HG02852 (cell line): ENCODE measurements around the gene FGFR1OP2.
"Not testable (repeated sequence)": the region's sequence is repeated elsewhere in the genome, so short reads cannot be mapped to it uniquely, and the experiment has no call there.

Experiments
- ATAC-seq: cut with Tn5 transposase; IDR thresholded peaks from one replicate; pipeline ENCODE4 v1.9.1; 2021; ENCODE audit warnings: mild to moderate bottlenecking, moderate library complexity; ENCODE audit not compliant: unreplicated experiment

Gene FGFR1OP2

GRCh38 chr12:26940516-26941214, 2.4 kb downstream of the FGFR1OP2 start:
- no peak for ATAC-seq

- ATAC-seq: no peak
Measured at GRCh38 chr12:26941215-26941594, 2.9 kb downstream of the FGFR1OP2 start.

DNA sequence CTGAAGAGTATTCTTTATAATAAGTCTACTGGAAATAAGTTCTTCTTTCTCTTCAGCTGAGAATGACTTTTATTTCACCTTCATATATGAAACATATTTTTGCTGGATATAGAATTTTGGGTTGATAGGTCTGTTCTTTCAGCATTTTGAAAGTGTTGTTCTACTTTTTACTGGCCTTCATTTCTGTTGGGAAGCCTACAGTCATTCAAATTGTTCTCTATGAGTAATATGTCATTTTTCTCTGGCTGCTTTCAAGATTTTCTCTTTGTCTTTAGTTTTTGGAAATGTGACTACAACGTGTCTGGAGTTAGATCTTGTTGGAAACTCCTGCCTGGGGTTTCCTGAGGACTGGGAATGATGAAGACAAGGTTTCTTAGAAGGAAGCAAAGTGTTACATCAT, 10.0 kb downstream of the FGFR1OP2 start:
- no peak for ATAC-seq

- ATAC-seq: no peak
Measured at GRCh38 chr12:26953447-26953846, 15.2 kb downstream of the FGFR1OP2 start.

GRCh38 chr12:26954027-26954426, 15.8 kb downstream of the FGFR1OP2 start:
- ATAC-seq: no peak

DNA sequence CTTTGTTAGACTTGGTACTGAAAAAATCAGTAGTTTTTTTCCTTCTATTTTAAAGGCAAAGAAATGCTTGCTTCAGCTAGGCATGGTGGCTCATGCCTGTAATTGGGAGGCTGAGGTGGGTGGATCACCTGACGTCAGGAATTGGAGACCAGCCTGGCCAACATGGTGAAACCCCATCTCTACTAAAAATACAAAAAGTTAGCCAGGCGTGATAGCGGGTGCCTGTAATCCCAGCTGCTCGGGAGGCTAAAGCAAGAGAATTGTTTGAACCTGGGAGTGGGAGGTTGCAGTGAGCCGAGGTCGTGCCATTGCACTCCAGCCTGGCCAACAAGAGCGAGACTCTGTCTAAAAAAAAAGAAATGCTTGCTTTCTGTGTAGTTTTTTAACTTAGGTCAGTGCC, 23.1 kb downstream of the FGFR1OP2 start:
- not testable (repeated sequence) for ATAC-seq

GRCh38 chr12:26961803-26962202, 23.5 kb downstream of the FGFR1OP2 start:
- no peak for ATAC-seq

GRCh38 chr12:26963413-26963812, 25.1 kb downstream of the FGFR1OP2 start:
- ATAC-seq: no peak

GRCh38 chr12:26966842-26967241, 28.6 kb downstream of the FGFR1OP2 start:
- ATAC-seq: no peak

- no peak for ATAC-seq
Measured at GRCh38 chr12:26970136-26970535, 31.9 kb downstream of the FGFR1OP2 start.

DNA sequence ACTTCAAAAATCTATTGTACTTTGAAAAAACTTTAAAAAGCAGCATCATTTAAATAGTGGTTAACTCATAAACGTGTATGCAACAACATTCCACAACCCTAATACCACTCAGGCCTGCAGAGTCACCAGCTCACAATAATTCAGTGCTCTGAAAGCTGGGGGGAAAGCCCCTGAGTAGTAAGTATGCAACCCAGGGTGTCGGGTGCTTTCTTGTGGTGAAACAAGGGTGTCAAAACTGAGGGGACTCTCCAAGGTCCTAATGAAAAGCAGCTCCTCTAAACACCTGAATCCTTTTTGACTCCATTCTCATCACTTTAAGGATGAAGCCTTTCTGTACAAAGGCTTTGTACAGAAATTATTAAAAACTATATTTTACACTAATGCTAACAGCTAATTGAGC, 33.7 kb downstream of the FGFR1OP2 start:
- ATAC-seq: peak; percentile 99

GRCh38 chr12:26976687-26977086, 38.4 kb downstream of the FGFR1OP2 start:
- no peak for ATAC-seq

- no peak for ATAC-seq
Measured at GRCh38 chr12:26978801-26979200, 40.5 kb downstream of the FGFR1OP2 start.

- ATAC-seq: no peak
Measured at GRCh38 chr12:26979733-26980132, 41.5 kb downstream of the FGFR1OP2 start.

DNA sequence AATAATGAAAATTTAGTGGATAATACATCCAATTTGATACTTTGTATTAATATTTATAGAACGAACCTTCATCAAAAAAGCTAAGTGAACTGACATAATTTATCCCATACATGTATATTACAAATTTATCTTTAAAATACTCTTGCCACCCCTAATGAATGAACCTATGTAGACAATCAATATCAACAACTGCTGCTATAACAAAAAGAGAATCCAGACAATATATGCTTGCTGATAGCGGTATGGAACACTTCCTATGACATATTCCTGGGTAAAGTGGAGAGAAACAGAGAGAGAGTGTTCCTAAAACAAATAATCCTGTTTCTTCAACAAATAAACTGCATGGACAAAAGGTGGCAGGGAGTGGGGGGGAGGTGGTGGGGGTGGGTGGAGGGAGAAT, 44.6 kb downstream of the FGFR1OP2 start:
- ATAC-seq: no peak

DNA sequence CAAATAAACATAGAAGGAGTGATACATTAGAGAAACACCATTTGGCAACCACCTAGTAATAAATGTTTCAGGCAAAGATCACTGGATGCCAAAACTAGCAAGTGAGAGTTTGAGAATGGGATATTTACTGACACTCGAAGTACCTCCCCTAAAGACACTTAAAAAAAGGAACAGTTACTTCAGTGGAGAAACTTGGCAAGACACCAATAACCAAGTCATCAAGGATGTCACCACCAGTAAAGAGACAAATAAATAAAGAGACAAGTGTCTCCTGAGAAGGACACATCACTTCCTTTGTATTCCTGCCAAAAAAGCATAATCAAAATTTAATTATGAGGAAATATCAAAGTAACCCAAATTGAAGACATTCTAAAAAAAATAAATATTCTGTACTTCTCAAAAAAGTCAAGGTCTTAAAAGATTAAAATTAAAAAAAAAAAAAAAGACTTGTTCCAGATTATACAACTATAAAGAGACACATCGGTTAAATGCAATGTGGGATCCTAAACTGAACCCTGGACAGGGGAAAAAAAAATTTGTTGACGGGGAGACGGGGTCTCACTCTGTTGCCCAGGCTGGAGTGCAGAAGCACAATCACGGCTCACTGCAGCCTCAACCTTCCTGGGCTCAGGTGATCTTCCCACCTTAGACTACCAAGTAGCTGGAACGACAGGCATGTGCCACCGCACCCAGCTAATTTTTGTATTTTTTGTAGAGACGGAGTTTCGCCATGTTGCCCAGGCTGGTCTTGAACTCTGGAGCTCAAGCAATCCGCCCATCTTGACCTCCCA, 49.6 kb downstream of the FGFR1OP2 start:
- ATAC-seq: no peak

DNA sequence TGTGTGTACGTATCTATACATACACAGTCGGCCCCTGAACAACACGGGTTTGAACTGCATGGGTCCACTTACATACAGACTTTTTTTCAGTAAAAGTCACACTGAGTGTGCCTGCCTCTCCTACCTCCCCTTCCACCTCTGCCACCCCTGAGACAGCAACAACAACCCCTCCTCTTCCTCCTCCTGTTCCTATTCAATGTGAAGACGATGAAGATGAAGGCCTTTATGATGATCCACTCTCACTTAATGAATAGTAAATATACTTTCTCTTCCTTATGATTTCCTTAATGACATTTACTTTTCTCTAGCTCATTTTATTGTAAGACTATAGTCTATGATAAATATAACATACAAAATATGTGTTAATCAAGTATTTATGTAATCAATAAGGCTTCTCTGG, 50.4 kb downstream of the FGFR1OP2 start:
- ATAC-seq: no peak

- ATAC-seq: no peak
Measured at GRCh38 chr12:26989873-26990272, 51.6 kb downstream of the FGFR1OP2 start.

DNA sequence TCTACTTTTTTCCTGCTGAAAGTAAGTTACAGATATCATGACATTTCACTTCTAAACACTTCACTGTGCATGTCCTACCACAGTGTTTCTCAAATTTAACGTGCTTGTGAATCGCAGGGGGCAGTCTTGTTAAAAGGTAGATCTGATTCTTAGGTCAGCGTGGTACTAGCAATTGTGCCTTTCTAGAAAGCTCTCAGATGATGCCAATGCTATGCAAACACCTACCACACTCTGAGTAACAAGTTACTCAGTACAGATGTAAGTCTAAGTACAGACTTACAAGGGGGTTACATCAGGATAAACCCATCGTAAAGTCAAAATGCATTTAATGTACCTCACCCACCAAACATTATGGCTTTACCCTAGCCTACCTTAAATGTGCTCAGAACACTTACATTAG, 53.6 kb downstream of the FGFR1OP2 start:
- no peak for ATAC-seq

GRCh38 chr12:26994109-26994508, 55.8 kb downstream of the FGFR1OP2 start:
- ATAC-seq: no peak

GRCh38 chr12:26995706-26996105, 57.4 kb downstream of the FGFR1OP2 start:
- no peak for ATAC-seq

DNA sequence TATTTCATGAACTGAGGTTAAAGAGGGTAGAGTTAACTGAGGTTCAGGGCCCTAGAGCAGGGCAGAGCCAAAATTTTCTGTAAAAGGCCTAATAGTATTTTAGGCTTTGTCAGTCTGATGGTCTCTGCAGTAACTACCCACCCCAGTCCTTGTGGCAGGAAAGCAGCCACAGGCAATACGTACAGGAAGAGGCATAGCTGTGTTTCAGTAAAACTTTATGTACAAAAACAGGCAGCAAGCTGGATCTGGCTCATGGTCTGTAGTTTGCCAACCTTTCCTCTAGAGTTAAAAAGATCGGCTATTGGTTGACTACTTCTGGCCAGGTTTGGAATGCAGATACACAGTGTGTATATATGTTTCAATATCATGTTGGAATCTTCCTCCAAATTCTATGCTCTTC, 58.7 kb downstream of the FGFR1OP2 start:
- no peak for ATAC-seq
